ENCODE results near the gene MESP2.

The MESP2 gene

GRCh38 chr15:89799011-89799911 is 23.1 kb downstream of the MESP2 start:
- TF ChIP-seq CTCF (IDR thresholded peaks at IDR 0.05; ENCODE audit: extremely low read depth, insufficient read depth, missing control alignments), result no peak
- DNase-seq (ENCODE audit: low spot score), result no peak
- in situ Hi-C loops (cut with MboI; ENCODE audit: low pct_unique_long_range_greater_than_20kb, low sequenced_read_pairs, unreplicated experiment), result no loop called here

GRCh38 chr15:89799918-89800498 is 23.9 kb downstream of the MESP2 start:
- no peak for TF ChIP-seq CTCF (IDR thresholded peaks at IDR 0.05; ENCODE audit: extremely low read depth, insufficient read depth, missing control alignments)
- no peak for DNase-seq (ENCODE audit: low spot score)
- in situ Hi-C loops (cut with MboI; ENCODE audit: low pct_unique_long_range_greater_than_20kb, low sequenced_read_pairs, unreplicated experiment), result no loop called here

- no peak for TF ChIP-seq CTCF (IDR thresholded peaks at IDR 0.05; ENCODE audit: extremely low read depth, insufficient read depth, missing control alignments)
- no peak for DNase-seq (ENCODE audit: low spot score)
- in situ Hi-C loops (cut with MboI; ENCODE audit: low pct_unique_long_range_greater_than_20kb, low sequenced_read_pairs, unreplicated experiment), result no loop called here
These were observed 25.5 kb downstream of the MESP2 start for GRCh38 chr15:89801471-89802195.

GRCh38 chr15:89802231-89802928 is 26.2 kb downstream of the MESP2 start:
- DNase-seq (ENCODE audit: low spot score), result no peak
- no peak for TF ChIP-seq CTCF (IDR thresholded peaks at IDR 0.05; ENCODE audit: extremely low read depth, insufficient read depth, missing control alignments)
- in situ Hi-C loops (cut with MboI; ENCODE audit: low pct_unique_long_range_greater_than_20kb, low sequenced_read_pairs, unreplicated experiment), result no loop called here

GRCh38 chr15:89802986-89803824 is 27.1 kb downstream of the MESP2 start:
- in situ Hi-C loops (cut with MboI; ENCODE audit: low pct_unique_long_range_greater_than_20kb, low sequenced_read_pairs, unreplicated experiment), result no loop called here
- DNase-seq (ENCODE audit: low spot score), result no peak

More at GRCh38 chr15:89802986-89803824, 27.1 kb downstream of the MESP2 start:
- no peak for TF ChIP-seq CTCF (IDR thresholded peaks at IDR 0.05; ENCODE audit: extremely low read depth, insufficient read depth, missing control alignments)
